Panc1 (cell line): ENCODE data around the gene FAM3C. TPM values are rescaled to one million over a fixed set of nuclear protein-coding genes. Genes with fewer than 3 reads are reported as not detected.

Source experiments
- ATAC-seq: fragments of 200-7000 bp; cut with Tn5 transposase; 2 replicates; pipeline ENCODE4 v1.9.1; 2020; ENCODE audit warnings: mild to moderate bottlenecking, moderate library complexity
- BruUV-seq: library from RNA; stranded (reverse); fragments of 400-500 nt; replicated peaks from 2 replicates; lab custom pipeline; 2021; lab: Mats Ljungman, UMichigan
- CTCF ChIA-PET: fragments of 300-600 bp; sonication (Branson Sonifier 250); formaldehyde crosslinking; loops from one replicate; lab custom pipeline; 2022; ENCODE audit warnings: antibody characterized with exemption; lab: Charles Lee
- POLR2A ChIA-PET: fragments of 300-600 bp; sonication (Branson Sonifier 250); formaldehyde crosslinking; loops from one replicate; lab custom pipeline; 2022; ENCODE audit warnings: antibody characterized with exemption; lab: Charles Lee
- DNase-seq: peaks from one replicate; pipeline ENCODE4 v3.0.0-alpha.2; 2010; ENCODE audit warnings: low read depth, low spot score
- H3K27ac ChIP-seq: 2 replicates; pipeline ENCODE4 v1.5.1; 2011; ENCODE audit warnings: mild to moderate bottlenecking, low read length, inconsistent platforms
- H3K27me3 ChIP-seq: fragments of 200-500 bp; sonication (Bioruptor generic); 2 replicates; pipeline ENCODE4 v1.6.0; 2014; ENCODE audit warnings: low read length, inconsistent platforms; ENCODE audit not compliant: control insufficient read depth, insufficient read depth
- H3K36me3 ChIP-seq: fragments of 200-500 bp; sonication (Bioruptor generic); 2 replicates; pipeline ENCODE4 v1.5.1; 2014; ENCODE audit warnings: inconsistent platforms, mild to moderate bottlenecking, low read length, moderate library complexity; ENCODE audit not compliant: control insufficient read depth, insufficient read depth
- H3K4me1 ChIP-seq: 2 replicates; pipeline ENCODE4 v1.5.1; 2011; ENCODE audit warnings: inconsistent platforms, mild to moderate bottlenecking, low read length, moderate library complexity; ENCODE audit not compliant: control insufficient read depth, insufficient read depth
- H3K4me3 ChIP-seq, 2 experiments: 2 replicates each; pipeline ENCODE4 v1.5.1; 2011 to 2012; ENCODE audit warnings: low read depth in 2 of 2, low read length in 2 of 2, mild to moderate bottlenecking in 2 of 2, inconsistent platforms in 1 of 2, moderate library complexity in 1 of 2
- H3K9me3 ChIP-seq: fragments of 200-500 bp; sonication (Bioruptor generic); 2 replicates; pipeline ENCODE4 v1.5.1; 2014; ENCODE audit warnings: low read depth, mild to moderate bottlenecking, inconsistent platforms, low read length, moderate library complexity; ENCODE audit not compliant: control insufficient read depth, insufficient read depth
- CTCF ChIP-seq: fragments of 450-650 bp; IDR thresholded peaks from 2 replicates; pipeline ENCODE4 v1.5.1; 2017; ENCODE audit warnings: mild to moderate bottlenecking
- POLR2AphosphoS5 ChIP-seq: IDR thresholded peaks from 2 replicates; pipeline ENCODE4 v1.6.1; 2012; ENCODE audit warnings: mild to moderate bottlenecking, low read depth, low read length, moderate library complexity
- REST ChIP-seq, 2 experiments: IDR thresholded peaks; 2 replicates each; pipeline ENCODE4 v1.6.1; 2011 to 2012; ENCODE audit warnings: low read depth in 2 of 2, control low read depth in 1 of 2, low read length in 1 of 2, mild to moderate bottlenecking in 1 of 2, moderate library complexity in 1 of 2; ENCODE audit not compliant: insufficient read depth in 1 of 2
- SIN3A ChIP-seq: IDR thresholded peaks from 2 replicates; pipeline ENCODE4 v1.6.1; 2012; ENCODE audit warnings: low read depth, mild to moderate bottlenecking, low read length, moderate library complexity, borderline replicate concordance; ENCODE audit not compliant: insufficient read depth
- TCF7L2 ChIP-seq: IDR thresholded peaks from 2 replicates; pipeline ENCODE4 v1.6.1; 2011; ENCODE audit warnings: mild to moderate bottlenecking, low read depth, low read length, inconsistent platforms
- in situ Hi-C: cut with HindIII; loops from 2 replicates; pipeline ENCODE4 v1.10.0; 2016; ENCODE audit warnings: low sequenced_read_pairs, low pct_unique_long_range_greater_than_20kb
- intact Hi-C: fragments of 100-400 bp; cut with micrococcal nuclease; formaldehyde crosslinking; loops from one replicate; pipeline ENCODE4 v1.10.0; 2022; ENCODE audit not compliant: unreplicated experiment
- total RNA-seq: library from RNA; stranded (reverse); gene quantifications from one replicate; pipeline ENCODE4 v1.2.1, GENCODE V29; 2021; ENCODE audit not compliant: unreplicated experiment

FAM3C gene
- total RNA-seq, 1 experiment from 2014 or later, result 55.4 TPM

GRCh38 chr7:121431996-121432395 lies 35.9 kb upstream of the FAM3C start:
- ATAC-seq (no peak), DNase-seq (no peak)
- BruUV-seq, result no TSS peak
- no peaks in the 10 kb centered on the region for H3K27me3 ChIP-seq
- in situ Hi-C loops (no loop called here), intact Hi-C loops (no loop called here)
- TF ChIP-seq CTCF (no peak), POLR2AphosphoS5 (no peak), SIN3A (no peak), REST (IDR thresholded peaks at IDR 0.05; ENCODE audit: insufficient read depth in 1 of 2, low read depth in 2 of 2, low read length in 1 of 2) (no peak), TCF7L2 (no peak)
- no peak overlapping the region for H3K4me3 ChIP-seq
- H3K9me3 ChIP-seq, result no peaks in the 10 kb centered on the region
- H3K4me1 ChIP-seq, result no peaks in the 10 kb centered on the region
- no peak overlapping the region for H3K27ac ChIP-seq
- no peaks in the 10 kb centered on the region for H3K36me3 ChIP-seq
- POLR2A ChIA-PET, result no interaction called here
- CTCF ChIA-PET, result no interaction called here

- ChIA-PET CTCF (no interaction called here), POLR2A (no interaction called here)
- no peaks in the 10 kb centered on the region for H3K36me3 ChIP-seq
- intact Hi-C loops, result no loop called here
- no peaks in the 10 kb centered on the region for H3K27me3 ChIP-seq
- no peaks in the 10 kb centered on the region for H3K4me1 ChIP-seq
- DNase-seq, result no peak
- no peak overlapping the region for H3K4me3 ChIP-seq
- ATAC-seq, result no peak
- no peaks in the 10 kb centered on the region for H3K9me3 ChIP-seq
- H3K27ac ChIP-seq, result no peak overlapping the region
- no TSS peak for BruUV-seq
- in situ Hi-C loops, result no loop called here
- TF ChIP-seq SIN3A (no peak), TCF7L2 (no peak), CTCF (no peak), REST (IDR thresholded peaks at IDR 0.05; ENCODE audit: insufficient read depth in 1 of 2, low read depth in 2 of 2, low read length in 1 of 2) (no peak), POLR2AphosphoS5 (no peak)
Observed at GRCh38 chr7:121431389-121431995, 35.4 kb upstream of the FAM3C start.
